ENCODE data around the gene SETD3. TPM values are rescaled to one million over a fixed set of nuclear protein-coding genes. Genes with fewer than 3 reads are reported as not detected.

Gene SETD3
- total RNA-seq, 4 donors from 2014 or later, result 76.3 to 110 (median 96.6) TPM

DNA sequence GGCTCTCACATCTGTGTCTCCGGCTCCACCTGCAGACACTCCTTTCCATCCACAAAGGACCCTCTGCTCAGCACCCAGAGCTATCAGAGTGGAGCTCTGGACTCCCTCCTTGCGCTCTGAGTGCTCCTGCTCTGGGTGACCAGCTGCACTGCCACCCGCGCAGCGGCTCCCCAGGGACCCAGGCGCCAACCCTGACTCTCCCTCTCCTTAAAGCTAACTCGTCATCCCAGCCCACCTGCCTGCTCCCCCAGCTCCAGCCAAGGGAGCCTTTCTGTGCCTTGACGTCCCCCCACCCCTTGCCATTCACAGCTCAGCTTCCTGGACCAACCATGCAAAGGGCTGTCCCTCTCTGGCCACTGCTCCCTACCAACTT lies 99.0 kb downstream of the SETD3 start:
- TF ChIP-seq, protein P1, sequence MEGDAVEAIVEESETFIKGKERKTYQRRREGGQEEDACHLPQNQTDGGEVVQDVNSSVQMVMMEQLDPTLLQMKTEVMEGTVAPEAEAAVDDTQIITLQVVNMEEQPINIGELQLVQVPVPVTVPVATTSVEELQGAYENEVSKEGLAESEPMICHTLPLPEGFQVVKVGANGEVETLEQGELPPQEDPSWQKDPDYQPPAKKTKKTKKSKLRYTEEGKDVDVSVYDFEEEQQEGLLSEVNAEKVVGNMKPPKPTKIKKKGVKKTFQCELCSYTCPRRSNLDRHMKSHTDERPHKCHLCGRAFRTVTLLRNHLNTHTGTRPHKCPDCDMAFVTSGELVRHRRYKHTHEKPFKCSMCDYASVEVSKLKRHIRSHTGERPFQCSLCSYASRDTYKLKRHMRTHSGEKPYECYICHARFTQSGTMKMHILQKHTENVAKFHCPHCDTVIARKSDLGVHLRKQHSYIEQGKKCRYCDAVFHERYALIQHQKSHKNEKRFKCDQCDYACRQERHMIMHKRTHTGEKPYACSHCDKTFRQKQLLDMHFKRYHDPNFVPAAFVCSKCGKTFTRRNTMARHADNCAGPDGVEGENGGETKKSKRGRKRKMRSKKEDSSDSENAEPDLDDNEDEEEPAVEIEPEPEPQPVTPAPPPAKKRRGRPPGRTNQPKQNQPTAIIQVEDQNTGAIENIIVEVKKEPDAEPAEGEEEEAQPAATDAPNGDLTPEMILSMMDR (IDR thresholded peaks at IDR 0.05; ENCODE audit: low read depth), result no peak

DNA sequence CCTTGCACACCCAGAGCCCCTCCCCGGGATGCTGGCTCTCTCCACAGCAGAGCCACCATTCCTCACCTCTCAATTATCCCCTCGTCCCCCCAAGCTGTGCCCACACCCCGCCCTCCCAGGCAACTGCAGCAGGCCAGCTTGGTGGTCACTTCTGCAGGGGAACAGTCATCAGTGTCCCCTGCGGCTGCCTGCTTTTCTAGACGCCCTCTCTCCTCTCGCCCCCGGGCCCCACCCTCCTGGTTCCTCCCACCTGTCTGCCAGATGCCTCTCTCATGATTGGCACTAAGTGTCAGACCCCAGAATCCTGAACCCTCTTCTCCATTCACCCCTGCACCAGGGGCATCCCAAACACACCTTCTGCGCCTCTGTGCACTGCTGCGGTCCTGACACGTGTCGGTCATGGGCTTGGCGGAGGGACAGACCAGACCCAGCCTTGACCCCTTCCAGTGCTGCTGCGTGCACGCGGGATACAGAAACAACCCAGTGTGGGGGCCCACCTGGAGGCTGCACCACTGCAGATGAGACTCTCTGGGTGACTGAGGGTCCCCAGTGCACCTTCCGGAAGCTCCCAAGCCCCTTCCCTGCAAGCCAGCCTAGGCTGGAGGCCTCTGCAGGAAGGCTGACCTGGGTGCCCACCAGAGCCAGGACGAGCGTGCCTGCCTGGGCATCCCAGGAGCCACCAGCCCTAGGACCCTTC lies 99.5 kb downstream of the SETD3 start:
- TF ChIP-seq, protein P1 (IDR thresholded peaks at IDR 0.05; ENCODE audit: low read depth), result no peak

DNA sequence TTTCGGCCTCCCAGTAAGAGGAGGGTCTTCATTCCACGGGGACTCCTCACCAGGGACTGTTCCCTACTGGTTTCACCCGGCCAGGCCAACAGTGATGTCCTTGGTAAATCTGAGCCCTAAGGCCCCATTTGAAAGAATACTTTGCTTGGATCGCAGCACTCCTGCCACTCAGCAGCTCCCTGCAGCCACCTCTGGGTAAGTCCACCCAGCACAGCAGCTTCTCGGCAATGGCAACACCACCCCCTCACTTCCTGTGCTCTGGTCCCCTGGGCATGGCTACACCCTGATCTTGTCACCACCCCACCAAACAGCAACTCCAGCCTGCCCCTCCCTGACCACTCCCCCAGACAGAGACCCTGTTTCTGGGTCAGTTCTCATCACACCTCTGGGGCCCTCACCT lies 100.3 kb downstream of the SETD3 start:
- TF ChIP-seq, protein P1 (IDR thresholded peaks at IDR 0.05; ENCODE audit: low read depth), result no peak

DNA sequence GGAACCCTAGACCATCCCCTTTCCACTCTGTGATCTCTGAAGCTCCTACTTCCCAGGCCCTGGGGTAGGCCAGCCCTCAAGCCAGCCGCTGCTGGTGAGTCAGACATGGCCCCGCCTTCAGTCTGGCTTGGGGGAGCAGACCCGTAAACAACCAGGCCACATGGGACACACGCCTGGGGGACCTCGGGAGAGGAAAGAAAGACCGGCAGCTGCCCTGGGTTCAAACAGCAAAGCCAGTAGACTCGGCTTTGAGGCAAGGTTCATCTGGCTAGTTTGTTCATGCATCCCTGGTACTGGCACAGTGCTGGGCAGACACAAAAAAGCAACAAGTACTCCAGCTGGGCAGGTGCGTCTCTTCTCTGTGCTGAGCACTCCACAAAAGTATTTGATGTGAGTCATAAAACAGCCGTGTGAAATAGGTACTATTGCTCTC lies 101.9 kb downstream of the SETD3 start:
- TF ChIP-seq, protein P1 (IDR thresholded peaks at IDR 0.05; ENCODE audit: low read depth), result no peak

DNA sequence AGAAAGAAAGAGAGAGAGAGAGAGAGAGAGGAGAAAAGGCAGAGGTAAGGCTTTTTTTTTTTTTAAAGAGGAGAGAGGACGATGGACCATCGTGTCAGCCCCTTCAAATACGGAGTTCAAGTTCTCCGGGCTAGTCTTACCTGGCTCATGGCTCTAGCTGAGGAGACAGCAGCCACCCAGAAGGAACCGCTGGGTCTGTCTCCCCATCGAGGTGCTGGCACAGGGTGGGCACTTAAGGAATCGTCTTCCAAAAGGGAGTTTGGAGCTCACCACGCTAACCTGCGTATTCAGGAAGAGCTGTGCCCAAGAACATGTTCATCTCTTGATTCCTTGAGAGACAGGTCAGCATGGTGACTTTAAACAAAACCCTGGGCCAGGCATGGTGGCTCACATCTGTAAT lies 102.7 kb downstream of the SETD3 start:
- TF ChIP-seq, protein P1 (IDR thresholded peaks at IDR 0.05; ENCODE audit: low read depth), result no peak

DNA sequence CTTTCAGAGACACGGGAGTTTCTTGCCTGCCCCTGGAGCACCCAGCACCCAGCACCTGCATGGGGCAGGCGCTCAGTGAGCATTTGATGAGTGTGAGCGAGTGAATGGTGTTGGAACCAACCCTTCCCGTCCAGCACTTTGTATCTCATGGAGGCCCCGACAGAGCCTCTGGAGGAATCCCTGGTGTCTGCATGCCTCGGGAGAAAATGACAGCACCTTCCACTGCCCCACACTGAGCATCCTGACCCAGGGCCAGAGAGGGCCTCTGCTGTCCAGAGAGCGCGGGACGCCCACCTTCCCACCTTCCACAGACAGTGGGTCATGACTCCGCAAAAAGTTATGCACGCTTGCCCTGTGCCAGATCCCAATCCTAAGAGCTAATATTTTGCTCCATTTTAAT lies 105.7 kb downstream of the SETD3 start:
- TF ChIP-seq, protein P1 (IDR thresholded peaks at IDR 0.05; ENCODE audit: low read depth), result no peak

DNA sequence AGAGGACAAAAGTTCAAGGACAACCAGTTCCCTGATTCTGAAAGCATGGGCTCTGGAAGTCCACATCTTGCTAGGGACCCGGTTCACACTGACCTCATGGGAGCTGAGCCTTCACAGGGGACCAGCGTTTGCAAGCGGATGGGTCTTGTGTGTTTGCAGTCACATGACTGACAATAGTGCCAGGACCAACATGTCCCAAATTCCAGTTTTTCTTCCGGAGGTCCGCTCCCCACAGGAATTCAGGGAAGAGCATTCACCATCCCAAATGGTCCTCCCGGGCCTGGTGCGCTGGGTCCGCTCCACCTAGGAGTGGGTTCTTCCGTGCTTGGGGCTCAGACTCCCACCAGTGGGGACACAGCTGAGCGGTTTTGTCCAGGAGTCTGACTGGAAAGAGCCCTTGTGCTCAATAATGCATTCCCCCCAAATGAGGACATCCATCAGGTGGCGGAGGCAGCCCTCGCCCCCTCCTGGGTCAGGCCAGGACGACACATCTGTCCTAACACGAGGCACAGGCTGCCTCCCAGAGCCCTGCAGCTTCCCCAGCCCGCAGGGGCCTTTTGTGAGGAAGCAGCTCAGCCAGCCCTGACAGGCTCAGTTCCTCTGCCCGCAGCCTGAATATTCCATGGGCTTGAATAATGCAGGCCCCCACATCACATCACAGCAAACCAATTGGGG lies 116.9 kb downstream of the SETD3 start:
- TF ChIP-seq, protein P1 (IDR thresholded peaks at IDR 0.05; ENCODE audit: low read depth), result no peak
